Activated CD4-positive, alpha-beta T cell treated with anti-CD3 and anti-CD28 coated beads, Interleukin-2, amount 50 U/mL, for 24 hours (primary cell): Measurements from ENCODE around the gene ORC3.
"Not testable (repeated sequence)": the region's sequence is repeated elsewhere in the genome, so short reads cannot be mapped to it uniquely, and the experiment has no call there.

ENCODE experiments used
- DNase-seq, 2 donors: peaks; one replicate each; pipeline ENCODE4 v3.0.0-alpha.2; 2020; ENCODE audit warnings: low read depth in 1 of 2, low spot score in 1 of 2

Gene ORC3

GRCh38 chr6:87590990-87591389, 1.1 kb downstream of the ORC3 start:
- DNase-seq = no peak

GRCh38 chr6:87600576-87600975, 10.6 kb downstream of the ORC3 start:
- DNase-seq = no peak

GRCh38 chr6:87606199-87606598, 16.3 kb downstream of the ORC3 start:
- DNase-seq = no peak

- DNase-seq = no peak
Observed at GRCh38 chr6:87608802-87609201, 18.9 kb downstream of the ORC3 start.

- DNase-seq = not testable (repeated sequence)
Observed at GRCh38 chr6:87613018-87613417, 23.1 kb downstream of the ORC3 start.

- DNase-seq = no peak
Observed at GRCh38 chr6:87617405-87617804, 27.5 kb downstream of the ORC3 start.

- no peak for DNase-seq
Observed at GRCh38 chr6:87618531-87618930, 28.6 kb downstream of the ORC3 start.

GRCh38 chr6:87623248-87623647, 33.3 kb downstream of the ORC3 start:
- no peak for DNase-seq

GRCh38 chr6:87628424-87628823, 38.5 kb downstream of the ORC3 start:
- DNase-seq = no peak

- DNase-seq = no peak
Observed at GRCh38 chr6:87628881-87629280, 38.9 kb downstream of the ORC3 start.

GRCh38 chr6:87630746-87631145, 40.8 kb downstream of the ORC3 start:
- no peak for DNase-seq

- no peak for DNase-seq
Observed at GRCh38 chr6:87633851-87634250, 43.9 kb downstream of the ORC3 start.

GRCh38 chr6:87636315-87636714, 46.4 kb downstream of the ORC3 start:
- DNase-seq = no peak

- DNase-seq = no peak
Observed at GRCh38 chr6:87637106-87637505, 47.2 kb downstream of the ORC3 start.

GRCh38 chr6:87639373-87639772, 49.4 kb downstream of the ORC3 start:
- DNase-seq = no peak

GRCh38 chr6:87641065-87641692, 51.2 kb downstream of the ORC3 start:
- no peak for DNase-seq

GRCh38 chr6:87645080-87645479, 55.1 kb downstream of the ORC3 start:
- DNase-seq = no peak

- DNase-seq = no peak
Observed at GRCh38 chr6:87653074-87653962, 63.4 kb downstream of the ORC3 start.

- DNase-seq = no peak
Observed at GRCh38 chr6:87654122-87654521, 64.2 kb downstream of the ORC3 start.

- no peak for DNase-seq
Observed at GRCh38 chr6:87654875-87655454, 65.0 kb downstream of the ORC3 start.

- no peak for DNase-seq
Observed at GRCh38 chr6:87655824-87656223, 65.9 kb downstream of the ORC3 start.

- DNase-seq = no peak
Observed at GRCh38 chr6:87656857-87657256, 66.9 kb downstream of the ORC3 start.
